M059J (cell line): Measurements from ENCODE around the gene SUGCT. TPM values are rescaled to one million over a fixed set of nuclear protein-coding genes. Genes with fewer than 3 reads are reported as not detected.
"Not testable (repeated sequence)": the region's sequence is repeated elsewhere in the genome, so short reads cannot be mapped to it uniquely, and the experiment has no call there.

Experiments used
- DNase-seq: peaks from one replicate; pipeline ENCODE4 v3.0.0-alpha.2; 2012; ENCODE audit warnings: low read depth
- total RNA-seq: library from RNA; depleted of rRNA; stranded (reverse); fragments of >200 nt; shearing (Covaris generic); gene quantifications from 2 replicates; pipeline ENCODE4 v1.2.3, GENCODE V29; 2014

The SUGCT gene
- total RNA-seq, 1 experiment from 2014 or later, result 5.6 TPM

DNA sequence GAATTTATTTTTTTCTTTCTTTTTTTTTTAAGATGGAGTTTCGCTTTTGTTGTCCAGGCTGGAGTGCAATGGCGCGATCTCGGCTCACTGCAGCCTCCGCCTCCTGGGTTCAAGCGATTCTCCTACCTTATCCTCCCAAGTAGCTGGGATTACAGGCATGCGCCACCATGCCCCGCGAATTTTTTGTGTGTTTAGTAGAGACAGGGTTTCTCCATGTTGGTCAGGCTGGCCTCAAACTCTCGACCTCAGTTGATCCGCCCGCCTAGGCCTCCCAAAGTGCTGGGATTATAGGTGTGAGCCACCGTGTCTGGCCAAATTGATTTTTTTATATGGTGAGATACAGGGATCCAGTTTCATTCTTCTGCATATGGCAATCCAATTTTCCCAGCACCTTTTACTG, 5.1 kb downstream of the SUGCT start:
- not testable (repeated sequence) for DNase-seq

DNA sequence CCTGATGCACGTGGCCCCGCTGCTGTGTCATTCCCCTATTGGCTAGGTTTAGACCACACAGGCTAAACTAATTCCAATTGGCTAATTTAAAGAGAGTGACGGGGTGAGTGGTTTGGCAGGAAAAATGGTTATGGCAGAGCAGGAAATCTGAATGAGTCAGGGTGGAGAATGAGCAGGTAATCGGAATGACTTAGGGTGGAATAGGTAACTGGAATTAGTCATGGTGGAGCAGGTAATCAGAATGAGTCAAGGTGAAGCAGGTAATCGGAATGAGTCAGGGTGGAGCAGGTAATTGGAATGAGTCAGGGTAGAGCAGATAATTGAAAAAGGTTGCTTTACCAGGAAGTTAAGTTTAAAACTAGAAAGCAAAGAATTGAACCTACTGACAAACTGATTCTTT, 7.1 kb downstream of the SUGCT start:
- not testable (repeated sequence) for DNase-seq

DNA sequence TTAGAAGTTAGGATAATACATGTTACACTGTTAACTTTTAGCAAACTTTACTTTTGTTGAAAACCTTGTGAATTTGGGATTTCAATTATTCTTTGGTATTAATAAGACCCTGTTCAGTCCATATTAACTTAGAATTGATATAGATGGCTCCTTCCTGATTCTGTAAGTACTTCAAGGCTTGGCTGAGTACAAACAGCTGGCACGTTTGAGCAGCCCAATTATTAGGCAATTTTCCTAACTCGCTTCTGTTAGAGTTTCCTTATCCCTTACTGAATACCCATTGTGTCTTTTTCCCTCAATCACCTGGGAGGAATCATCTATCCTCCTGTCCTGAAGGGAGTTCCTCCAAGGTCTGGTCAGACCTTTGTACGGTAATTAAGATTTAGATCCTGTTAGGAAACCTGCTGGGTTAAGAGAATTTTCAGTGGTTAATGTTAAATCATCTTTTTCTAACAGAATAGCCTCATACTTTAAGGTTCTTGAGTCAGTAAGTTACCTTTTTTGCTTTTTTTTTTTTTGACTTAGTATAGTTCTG, 10.9 kb downstream of the SUGCT start:
- not testable (repeated sequence) for DNase-seq

DNA sequence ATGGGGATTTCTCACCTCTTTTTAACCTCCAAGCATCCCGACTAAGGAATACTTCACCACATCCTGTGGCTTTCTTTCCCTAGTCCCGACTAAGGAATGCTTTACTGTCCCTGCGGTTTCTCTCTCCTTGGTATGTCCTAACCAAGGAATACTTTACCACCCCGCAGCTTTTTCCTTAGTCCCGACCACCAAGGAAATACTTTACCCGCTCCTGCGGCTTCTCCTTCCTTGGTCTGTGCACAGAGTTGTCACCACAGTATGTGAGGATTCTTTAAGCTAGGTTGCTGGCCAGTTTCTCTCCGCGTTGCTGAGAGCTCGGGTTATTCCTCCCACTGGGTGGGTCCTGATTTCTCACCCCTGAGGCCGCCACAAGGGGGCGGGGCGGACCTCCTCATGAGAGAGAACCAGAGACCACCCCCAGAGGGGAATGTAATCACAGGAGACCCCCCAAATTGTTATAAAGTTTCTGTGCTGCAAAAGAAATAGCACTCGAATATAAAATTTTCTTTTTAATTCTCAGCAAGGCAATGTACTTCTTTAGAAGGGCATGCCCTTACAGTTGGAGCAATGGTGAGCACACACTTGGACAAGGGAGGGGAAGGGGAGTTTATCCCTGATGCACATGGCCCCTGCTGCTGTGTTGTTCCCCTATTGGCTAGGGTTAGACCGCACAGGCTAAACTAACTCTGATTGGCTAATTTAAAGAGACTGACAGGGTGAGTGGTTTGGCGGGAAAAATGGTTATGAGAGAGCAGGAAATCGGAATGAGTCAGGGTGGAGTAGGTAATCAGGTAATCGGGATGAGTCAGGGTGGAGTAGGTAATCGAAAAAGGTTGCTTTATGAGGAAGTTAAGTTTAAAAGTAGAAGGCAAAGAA, 12.8 kb downstream of the SUGCT start:
- DNase-seq, result peak; percentile 71

DNA sequence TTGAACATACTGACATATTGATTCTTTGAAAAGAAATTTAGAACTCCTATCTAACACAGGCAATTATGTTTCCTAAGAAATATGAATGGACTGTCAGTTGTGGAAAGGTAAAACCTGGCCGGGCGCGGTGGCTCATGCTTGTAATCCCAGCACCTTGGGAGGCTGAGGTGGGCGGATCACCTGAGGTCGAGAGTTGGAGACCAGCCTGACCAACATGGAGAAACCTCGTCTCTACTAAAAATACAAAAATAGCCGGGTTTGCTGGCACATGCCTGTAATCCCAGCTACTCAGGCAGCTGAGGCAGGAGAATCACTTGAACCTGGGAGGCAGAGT, 13.4 kb downstream of the SUGCT start:
- not testable (repeated sequence) for DNase-seq

DNA sequence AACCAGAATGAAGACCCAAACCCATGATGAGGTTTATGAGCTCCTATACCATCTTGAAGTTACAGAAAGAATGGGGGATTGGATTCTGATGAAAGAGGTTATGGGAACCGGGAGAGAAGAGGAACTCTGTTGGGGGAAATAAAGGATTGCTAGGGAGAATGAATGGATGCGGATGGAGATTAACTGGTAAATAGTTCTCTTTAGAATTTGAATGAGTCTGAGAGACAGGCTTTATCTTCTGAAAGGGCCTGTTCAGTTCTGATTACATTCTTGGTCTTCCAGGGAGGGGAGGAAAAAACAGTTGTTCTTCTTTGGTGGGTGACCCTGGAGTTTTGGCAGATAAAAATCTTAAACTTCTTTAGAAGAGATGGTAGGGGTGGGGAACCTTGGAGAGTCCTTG, 13.9 kb downstream of the SUGCT start:
- DNase-seq, result no peak

DNA sequence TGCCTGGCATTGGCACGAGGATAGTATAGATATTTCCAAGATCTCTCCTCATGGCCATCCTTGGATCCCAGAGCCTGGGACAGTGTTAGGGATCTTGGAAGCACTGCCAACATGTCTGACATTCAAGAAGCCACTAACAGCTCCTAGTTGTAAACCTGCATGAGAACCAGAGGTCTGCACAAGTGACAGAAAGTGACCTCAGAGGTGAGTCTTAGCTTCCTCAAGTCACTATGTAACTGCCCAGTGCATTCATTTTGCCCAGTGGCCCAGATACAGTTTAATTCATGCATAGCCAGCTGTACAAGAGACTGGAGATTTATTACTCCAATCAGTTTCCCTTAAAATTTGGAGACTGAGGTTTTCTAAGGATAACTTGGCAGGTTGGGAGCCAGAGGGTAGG, 16.7 kb downstream of the SUGCT start:
- DNase-seq, result no peak

DNA sequence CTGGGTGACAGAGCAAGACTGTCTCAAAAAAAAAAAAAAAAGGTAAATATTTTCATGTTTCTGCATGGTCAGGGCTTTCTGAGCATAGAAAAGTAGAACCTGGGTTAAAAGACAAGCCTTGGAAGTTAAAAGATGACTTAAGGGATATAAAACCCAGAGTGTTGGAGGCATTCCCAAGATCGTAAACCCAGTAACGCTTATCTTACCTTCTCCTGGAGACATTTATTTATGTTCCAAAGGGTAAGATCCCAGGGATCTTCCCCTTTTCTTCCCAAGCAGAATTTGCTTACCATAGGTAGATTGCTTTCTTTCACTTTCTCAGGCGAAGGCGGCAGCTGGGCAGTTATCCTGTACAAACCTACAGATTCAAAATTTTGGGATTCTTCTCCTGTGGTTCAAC, 22.2 kb downstream of the SUGCT start:
- DNase-seq, result peak; percentile 14

DNA sequence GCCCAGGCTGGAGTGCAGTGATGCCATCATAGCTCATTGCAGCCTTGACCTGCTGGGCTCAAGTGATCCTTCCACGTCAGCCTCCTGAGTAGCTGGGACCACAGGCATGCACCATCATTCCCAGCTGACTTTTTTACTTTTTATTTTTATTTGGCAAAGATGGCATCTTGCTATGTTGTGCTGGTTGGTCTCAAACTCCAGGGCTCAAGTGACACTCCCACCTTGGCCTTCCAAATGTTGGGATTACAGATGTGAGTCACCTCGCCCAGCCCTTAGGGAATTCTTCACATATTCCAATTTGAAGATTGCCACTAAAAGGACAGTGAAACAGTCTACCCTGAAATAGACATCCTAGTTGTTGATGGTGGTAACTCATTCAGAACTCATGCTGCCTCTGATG, 27.7 kb downstream of the SUGCT start:
- DNase-seq, result peak; percentile 38

DNA sequence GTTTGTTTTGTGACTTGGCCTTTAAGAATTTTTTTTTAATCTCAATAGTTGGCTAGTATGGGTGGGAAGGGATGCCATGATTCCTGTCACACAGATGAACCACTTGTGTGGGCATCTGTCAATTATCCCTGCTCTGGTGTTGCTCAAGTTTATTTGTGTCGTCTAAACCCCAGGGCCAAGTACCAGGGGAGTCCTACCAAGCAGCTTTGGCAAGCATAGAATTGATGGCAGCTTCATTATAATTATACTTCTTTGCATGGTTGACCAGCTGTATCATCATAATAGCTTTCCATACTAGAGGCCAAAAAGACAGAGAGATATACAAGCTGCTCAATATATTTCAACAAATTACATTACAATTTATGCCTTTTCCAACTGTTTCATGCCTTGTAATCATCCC, 30.4 kb downstream of the SUGCT start:
- no peak for DNase-seq

DNA sequence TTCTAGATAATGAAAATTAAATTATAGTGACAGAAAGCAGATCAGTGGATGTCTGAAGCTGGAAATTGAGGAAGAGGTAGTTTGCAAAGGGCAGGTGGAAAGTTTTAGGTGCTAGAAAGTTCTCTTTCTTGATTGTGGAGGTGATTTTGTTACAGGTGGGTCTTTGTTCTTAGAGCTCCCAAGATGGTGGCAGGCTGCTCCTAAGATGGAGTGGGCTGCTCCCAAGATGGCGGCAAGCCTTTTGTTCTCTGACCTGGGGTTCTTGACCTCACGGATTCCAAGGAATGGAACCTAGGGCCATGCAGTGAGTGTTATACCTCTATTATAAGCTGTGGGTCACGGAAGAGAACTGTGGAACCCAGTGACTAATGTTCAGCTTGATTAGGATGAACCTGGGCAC, 32.5 kb downstream of the SUGCT start:
- no peak for DNase-seq

DNA sequence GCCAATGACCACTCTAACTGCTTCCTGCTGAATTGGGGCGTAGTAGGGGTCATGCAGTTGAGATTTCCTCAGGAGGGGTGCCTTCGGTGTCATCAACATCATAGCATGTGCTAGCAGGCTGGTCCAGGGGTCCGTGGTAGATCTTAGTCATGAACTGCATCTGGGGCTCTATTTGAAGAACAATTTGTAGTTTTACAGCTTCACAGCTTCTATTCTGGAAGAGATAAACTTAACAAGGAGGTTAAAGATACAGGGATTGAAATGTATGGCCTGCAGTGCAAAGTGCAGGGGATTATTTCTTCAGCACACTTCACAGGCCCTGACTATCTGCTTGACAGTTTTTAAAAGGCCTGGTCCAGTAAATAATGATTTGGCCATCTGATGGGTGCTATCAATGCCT, 33.5 kb downstream of the SUGCT start:
- not testable (repeated sequence) for DNase-seq

DNA sequence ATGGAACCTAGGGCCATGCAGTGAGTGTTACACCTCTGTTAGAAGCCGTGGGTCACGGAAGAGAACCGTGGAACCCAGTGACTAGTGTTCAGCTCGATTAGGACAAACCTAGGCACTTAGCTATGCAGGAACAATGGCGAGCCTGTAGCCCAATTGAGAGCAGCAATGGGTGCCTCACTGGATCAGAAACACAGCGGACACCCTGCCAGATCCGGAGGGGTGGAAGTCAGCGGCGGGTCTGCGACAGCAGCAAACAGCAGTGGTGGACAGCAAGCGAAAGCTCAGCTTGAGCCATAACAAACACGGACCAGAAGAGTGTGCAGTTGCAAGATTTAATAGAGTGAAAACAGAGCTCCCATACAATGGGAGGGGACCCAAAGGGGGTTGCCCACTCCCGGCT, 38.3 kb downstream of the SUGCT start:
- not testable (repeated sequence) for DNase-seq

DNA sequence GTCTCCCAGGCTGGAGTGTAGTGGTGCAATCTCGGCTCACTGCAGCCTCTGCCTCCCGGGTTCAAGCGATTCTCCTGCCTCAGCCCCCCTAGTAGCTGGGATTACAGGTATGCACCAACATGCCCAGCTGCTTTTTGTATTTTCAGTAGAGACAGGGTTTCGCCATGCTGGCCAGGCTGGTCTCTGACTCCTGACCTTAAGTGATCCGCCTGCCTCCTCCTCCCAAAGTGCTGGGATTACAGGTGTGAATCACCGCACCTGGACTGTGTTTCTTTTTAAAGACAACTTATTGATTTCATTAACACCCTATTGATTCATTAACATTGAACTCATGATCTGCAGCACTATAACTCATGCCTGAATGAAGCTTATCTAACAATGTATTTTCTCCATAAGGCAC, 40.5 kb downstream of the SUGCT start:
- DNase-seq, result not testable (repeated sequence)

DNA sequence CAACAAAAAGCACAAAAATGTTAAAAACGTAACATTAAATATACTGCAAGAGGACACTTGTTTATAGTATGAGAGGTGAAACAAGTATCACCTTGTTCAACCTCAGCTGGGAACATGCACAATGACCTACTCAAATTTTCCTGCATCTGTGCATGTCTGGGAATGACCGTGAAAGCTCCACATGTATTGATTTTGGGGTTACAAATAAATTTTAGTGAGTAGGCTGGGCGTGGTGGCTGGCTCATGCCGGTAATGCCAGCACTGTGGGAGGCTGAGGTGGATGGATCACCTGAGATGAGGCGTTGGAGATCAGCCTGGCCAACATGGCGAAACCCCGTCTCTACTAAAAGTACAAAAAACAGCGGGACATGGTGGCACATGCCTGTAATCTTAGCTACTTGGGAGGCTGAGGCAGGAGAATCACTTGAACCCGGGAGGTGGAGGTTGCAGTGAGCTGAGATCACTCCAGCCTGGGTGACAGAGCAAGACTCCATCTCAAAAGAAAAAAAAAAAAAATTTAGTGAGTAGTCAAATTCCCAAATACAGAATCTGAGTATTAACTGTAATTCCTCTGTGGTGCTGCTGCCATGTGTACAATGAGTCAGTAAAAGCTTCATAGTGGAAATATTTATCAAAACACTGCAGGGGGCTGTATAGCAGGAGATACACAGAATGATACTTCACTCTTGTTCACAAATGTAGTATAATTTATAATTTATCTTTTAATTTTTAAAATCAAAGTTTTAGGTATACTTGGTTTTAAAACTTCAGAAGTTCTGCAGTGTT, 41.1 kb downstream of the SUGCT start:
- DNase-seq, result peak; percentile 44

DNA sequence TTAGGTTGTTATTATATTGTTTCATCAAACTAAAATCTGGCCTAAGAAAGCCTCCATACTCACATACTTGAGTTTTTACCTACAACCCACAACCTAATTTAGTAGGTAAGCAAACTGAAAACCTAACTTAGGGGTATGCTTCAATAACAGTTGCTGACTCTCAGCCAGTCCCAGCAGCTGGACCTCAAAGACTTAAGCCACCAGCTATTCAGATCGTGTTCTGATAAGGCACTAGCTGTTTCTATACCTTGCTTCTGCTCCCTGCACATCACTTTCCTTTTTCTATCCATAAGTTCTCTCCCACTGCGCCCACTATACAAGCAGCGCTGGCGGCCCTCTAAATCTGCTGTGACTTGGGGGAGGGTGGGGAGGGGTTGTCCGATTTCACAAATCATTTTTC, 42.3 kb downstream of the SUGCT start:
- no peak for DNase-seq

DNA sequence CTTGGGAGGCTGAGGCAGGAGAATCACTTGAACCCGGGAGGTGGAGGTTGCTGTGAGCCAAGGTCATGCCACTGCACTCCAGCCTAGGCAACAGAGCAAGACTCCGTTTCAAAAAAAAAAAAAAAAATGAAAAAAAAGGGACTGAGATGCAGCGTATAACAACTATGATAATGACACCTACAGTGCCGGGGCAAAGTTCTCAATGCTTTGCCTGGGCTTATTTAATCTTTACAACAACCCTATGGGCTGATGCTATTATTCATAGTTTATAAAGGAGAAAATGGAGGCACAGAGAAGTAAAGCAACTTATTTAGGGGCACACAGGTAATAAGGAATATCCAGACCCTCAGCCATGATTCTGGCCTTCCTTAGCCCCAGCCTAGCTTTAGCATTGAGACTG, 47.6 kb downstream of the SUGCT start:
- no peak for DNase-seq

DNA sequence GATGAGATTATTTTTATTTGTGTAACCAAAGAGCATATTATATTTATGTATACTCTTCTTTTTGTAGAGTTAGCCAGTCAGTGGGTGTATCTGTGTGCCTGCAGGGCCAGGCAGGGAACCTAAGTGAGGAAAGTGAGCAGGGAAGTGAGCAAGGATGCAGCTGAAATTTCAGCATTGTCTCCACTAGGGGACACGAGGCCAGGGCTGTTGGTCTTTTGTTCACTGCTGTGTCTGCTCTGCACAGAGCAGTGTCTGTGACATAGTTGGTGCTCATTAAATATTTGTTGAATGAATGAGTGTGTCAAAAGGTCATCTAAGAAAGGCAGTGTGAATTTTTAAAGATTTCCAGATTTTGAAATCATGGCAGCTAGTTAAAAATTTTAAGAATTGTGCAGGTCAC, 51.8 kb downstream of the SUGCT start:
- no peak for DNase-seq

DNA sequence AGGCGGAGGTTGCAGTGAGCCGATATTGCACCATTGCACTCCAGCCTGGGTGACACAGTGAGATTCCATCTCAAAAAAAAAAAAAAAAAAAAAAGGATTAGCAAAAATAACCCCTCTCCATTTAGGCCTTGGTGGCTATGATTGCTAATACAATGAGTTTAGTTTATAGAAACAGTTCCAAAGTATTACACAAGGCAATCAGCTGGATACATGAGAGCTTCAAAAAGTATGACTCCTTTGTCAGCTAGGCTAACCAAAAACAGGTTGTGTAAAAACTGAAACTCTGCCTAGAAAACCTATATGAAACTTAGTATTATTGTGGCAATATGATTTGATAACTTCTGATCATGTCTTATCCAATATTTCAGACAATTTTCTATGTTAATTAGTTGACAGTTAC, 57.2 kb downstream of the SUGCT start:
- no peak for DNase-seq

DNA sequence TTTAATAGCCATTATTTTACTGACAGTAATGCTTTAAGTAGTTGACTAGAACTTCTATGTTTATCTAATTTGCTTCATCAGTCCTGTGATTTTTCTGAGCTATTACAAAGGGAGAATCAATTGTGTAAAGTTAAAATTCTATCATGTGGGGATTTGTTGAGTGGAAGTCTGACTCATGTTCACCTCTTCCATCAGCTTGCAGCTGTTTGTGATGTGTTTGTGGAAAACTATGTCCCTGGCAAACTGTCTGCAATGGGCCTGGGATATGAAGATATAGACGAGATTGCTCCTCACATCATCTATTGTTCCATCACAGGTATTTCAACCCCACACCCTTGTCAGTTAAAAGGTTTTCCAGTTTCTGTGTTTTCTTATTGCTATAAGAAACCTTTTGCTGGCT, 59.9 kb downstream of the SUGCT start:
- peak; percentile 11 for DNase-seq

DNA sequence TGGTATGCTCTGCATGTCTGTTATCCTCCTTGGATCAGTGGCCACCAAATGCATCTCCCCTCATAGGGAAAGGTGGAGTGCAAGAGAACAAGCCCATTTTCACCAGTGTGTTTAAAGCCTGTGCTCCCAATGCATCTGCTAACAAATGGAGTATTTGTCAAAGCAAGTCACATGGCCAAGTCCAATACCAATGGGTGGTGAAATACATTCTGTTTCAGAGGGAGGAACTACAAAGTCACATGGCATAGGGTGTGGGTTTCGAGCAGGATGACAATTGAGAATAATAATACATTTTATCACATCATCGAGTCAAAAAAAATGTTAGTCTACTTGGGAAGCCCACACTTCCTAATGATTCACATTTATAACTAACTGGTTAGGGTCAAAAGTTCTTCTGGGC, 62.7 kb downstream of the SUGCT start:
- no peak for DNase-seq

DNA sequence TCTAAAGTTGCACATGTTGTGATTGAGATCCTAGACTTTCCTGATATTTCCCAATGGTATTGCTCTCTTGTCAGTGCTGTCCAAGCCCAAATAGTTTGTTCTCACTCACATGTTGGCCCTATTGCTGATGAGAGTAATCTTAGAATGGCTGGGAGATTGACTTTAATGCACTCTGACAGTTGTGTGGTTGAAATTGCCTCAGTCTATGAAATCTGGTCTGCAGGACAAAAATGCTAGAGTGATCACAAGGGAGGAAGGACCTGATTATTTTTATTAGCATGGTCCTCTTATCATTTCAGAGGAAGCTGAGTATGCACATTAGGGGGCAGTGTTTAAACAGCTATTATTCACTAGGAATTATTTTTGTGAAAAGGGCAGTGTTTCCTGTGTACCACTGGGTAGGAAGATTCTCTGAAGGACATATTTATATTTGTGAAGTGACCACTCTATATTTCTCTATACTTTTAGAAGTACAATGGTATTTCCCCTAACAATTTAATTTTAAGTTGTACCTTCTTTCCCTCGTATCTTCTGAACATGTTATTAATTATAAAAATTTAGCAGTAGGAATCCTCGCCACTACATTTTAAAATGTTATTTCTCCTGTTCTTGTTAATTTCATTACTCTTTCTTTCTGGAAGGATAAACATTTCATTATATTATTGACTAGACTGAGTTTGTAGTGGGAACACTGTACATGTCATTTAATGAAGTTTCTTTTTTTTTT, 64.4 kb downstream of the SUGCT start:
- DNase-seq, result peak; percentile 70
